Activated CD4-positive, alpha-beta T cell treated with anti-CD3 and anti-CD28 coated beads, Interleukin-2, amount 10 ng/mL, durations not matched to agents 24 days and 14 days (primary cell): ENCODE results near the gene GABBR2. TPM values are rescaled to one million over a fixed set of nuclear protein-coding genes. Genes with fewer than 3 reads are reported as not detected.

Experiments
- DNase-seq: peaks from one replicate; pipeline ENCODE4 v3.0.0; 2022
- H3K27ac Mint-ChIP-seq: one replicate; pipeline ENCODE4 v1.8.0; 2022; ENCODE audit warnings: mild to moderate bottlenecking, mixed read lengths
- H3K27me3 Mint-ChIP-seq: one replicate; pipeline ENCODE4 v1.8.0; 2022; ENCODE audit warnings: mixed read lengths
- H3K36me3 Mint-ChIP-seq: one replicate; pipeline ENCODE4 v1.8.0; 2022; ENCODE audit warnings: low read depth, mild to moderate bottlenecking, mixed read lengths
- H3K4me1 Mint-ChIP-seq: one replicate; pipeline ENCODE4 v1.8.0; 2021; ENCODE audit warnings: mixed read lengths
- H3K4me3 Mint-ChIP-seq: one replicate; pipeline ENCODE4 v1.8.0; 2022; ENCODE audit warnings: mild to moderate bottlenecking, moderate library complexity, mixed read lengths
- H3K9me3 Mint-ChIP-seq: one replicate; pipeline ENCODE4 v1.8.0; 2021; ENCODE audit warnings: mixed read lengths
- intact Hi-C: fragments of 100-400 bp; cut with micrococcal nuclease; formaldehyde crosslinking; loops from one replicate; pipeline ENCODE4 v1.15.1; 2023
- total RNA-seq: library from RNA; stranded (reverse); gene quantifications from 2 replicates; pipeline ENCODE4 v1.2.3, GENCODE V29; 2022

Gene GABBR2
- total RNA-seq, 1 donor from 2014 or later = not detected

DNA sequence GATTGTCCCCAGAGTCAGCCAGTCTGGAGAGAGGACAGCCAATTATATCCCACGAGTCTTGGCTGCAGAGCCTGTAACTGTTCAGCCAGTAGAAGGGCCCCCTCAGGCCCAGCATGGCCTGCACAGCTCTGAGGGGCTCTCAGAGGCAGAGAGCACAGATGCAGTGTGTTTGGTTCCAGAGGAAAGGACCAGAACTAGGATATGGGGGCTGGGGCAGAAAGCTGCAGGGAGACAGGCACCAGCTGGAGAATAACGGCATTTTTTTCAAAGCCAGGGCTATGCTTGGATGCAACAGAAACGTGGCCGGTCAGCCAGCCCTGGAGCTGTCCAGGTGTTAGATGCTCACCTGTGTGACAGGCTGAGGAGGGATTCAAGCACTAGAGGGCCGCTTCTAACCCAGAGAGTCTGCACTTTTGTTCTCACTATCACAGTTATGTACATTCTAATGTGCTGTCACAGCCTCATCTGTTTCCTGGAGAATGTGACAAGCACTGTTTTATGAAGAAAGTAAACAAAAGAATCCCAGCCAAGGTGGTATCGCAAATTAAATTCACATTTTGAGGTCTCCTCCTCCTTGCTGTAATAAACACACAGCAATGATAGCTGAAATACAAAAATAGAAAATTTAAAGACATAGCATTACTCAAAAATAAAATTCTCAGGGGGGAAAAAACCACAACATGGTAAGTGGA lies 96.5 kb downstream of the GABBR2 start:
- intact Hi-C loops = no loop called here
- no peak overlapping the region for H3K4me3 Mint-ChIP-seq
- H3K27ac Mint-ChIP-seq = no peak overlapping the region
- H3K4me1 Mint-ChIP-seq = no peaks in the 10 kb centered on the region
- H3K36me3 Mint-ChIP-seq = no peaks in the 10 kb centered on the region
- no peak for DNase-seq
- peaks cover 13% of the 10 kb centered on the region for H3K27me3 Mint-ChIP-seq
- H3K9me3 Mint-ChIP-seq = no peaks in the 10 kb centered on the region

DNA sequence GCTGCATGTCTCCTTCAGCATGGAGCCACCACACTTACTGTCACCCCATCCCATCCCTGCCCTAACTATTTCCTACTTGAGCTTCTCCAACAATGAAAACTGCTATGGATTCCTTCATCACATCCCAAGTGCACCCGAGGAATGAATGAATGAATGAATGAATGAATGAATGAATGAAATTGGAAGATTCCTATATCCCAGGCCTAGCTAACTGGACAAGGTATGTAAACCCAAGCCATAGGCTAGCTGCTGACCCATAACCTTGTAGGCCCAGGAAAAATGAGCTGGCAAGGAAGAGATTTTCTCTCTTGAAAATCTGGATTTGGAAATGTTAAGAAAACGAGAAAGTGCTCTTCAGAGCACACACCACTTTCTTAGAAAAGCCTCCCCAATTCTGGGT lies 97.4 kb downstream of the GABBR2 start:
- H3K4me1 Mint-ChIP-seq = no peaks in the 10 kb centered on the region
- H3K4me3 Mint-ChIP-seq = no peak overlapping the region
- H3K36me3 Mint-ChIP-seq = no peaks in the 10 kb centered on the region
- H3K27ac Mint-ChIP-seq = no peak overlapping the region
- intact Hi-C loops = no loop called here
- H3K27me3 Mint-ChIP-seq = peaks cover 10% of the 10 kb centered on the region
- H3K9me3 Mint-ChIP-seq = no peaks in the 10 kb centered on the region
- DNase-seq = no peak

DNA sequence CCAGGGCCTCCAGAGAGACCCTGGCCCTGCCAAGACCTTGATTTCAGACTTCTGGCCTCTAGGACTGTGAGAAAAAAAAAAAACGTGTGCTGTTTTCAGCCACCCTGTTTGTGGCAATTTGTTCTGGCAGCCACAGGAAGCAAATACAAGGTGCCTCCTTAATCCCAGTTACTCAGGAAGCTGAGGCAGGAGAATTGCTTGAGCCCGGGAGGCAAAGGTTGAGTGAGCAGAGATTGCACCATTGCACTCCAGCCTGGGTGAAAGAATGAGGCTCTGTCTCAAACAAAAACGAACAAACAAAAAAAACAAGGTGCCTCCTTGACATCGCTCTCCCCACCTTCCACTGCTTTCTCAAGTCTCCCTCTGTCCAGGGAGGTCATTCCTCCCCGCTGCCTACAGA lies 98.0 kb downstream of the GABBR2 start:
- intact Hi-C loops = no loop called here
- Mint-ChIP-seq H3K4me3 (no peak overlapping the region), H3K27me3 (peaks cover 10% of the 10 kb centered on the region), H3K9me3 (no peaks in the 10 kb centered on the region), H3K36me3 (no peaks in the 10 kb centered on the region), H3K4me1 (no peaks in the 10 kb centered on the region), H3K27ac (no peak overlapping the region)
- no peak for DNase-seq

DNA sequence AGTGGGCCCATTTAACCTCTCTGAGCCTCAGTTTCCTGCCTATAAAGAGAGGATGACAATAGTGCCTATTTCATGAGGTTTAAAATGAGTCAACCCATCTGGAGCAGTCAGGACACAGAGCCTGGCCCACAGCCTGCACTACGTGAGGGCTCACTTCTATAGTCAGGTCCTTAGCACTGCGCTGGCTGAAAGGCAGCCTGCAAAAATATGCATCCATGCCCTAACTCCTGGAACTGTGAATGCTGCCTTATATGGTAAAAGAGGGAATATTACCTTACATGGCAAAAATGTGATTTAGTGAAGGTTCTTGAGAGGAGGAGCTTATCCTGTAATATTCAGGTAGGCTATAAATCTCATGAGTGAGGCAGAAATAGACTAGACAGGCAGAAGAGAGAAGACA lies 98.5 kb downstream of the GABBR2 start:
- Mint-ChIP-seq H3K9me3 (no peaks in the 10 kb centered on the region), H3K36me3 (no peaks in the 10 kb centered on the region), H3K4me1 (no peaks in the 10 kb centered on the region), H3K27ac (no peak overlapping the region), H3K4me3 (no peak overlapping the region), H3K27me3 (peaks cover 10% of the 10 kb centered on the region)
- no peak for DNase-seq
- intact Hi-C loops = no loop called here

DNA sequence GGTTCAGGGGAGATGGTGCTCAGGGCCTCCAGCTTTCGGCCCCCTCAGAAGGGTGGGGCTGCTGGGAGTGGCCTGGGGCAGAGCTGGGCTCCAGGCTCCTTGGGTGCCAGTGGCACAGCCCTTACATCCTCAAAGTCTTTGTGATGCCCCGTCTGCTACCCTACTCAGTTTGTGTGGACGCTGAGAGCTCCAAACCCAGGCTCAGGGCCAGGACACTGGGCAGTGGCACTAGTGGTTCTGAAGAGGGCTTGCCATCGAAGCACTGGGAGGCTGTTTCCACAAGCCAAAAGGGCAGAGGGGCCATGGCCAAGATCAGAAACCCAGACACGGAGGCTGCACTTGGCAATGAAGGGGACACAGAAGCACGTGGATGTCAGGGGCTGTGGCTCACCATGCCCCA lies 99.1 kb downstream of the GABBR2 start:
- intact Hi-C loops = no loop called here
- no peak overlapping the region for H3K27ac Mint-ChIP-seq
- no peaks in the 10 kb centered on the region for H3K4me1 Mint-ChIP-seq
- H3K4me3 Mint-ChIP-seq = no peak overlapping the region
- H3K9me3 Mint-ChIP-seq = no peaks in the 10 kb centered on the region
- peaks cover 10% of the 10 kb centered on the region for H3K27me3 Mint-ChIP-seq
- no peaks in the 10 kb centered on the region for H3K36me3 Mint-ChIP-seq
- DNase-seq = no peak

DNA sequence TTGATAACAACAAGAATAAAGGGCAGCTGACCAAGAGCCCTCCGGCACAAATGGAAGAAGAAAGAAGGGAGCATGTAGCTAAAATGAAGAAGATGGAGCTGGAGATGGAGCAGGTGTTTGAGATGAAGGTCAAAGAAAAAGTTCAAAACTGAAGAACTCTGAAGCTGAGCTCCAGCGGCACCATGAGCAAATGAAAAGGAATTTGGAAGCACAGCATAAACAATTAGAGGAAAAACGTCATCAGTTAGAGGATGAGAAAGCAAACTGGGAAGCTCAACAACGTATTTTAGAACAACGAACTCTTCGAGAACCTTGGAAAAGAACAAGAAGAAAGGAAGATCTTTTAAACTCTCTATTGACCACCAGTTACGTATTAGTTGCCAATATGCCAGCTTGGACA lies 100.9 kb downstream of the GABBR2 start:
- peaks cover 12% of the 10 kb centered on the region for H3K27me3 Mint-ChIP-seq
- H3K9me3 Mint-ChIP-seq = no peaks in the 10 kb centered on the region
- intact Hi-C loops = no loop called here
- H3K27ac Mint-ChIP-seq = no peak overlapping the region
- no peak for DNase-seq
- H3K4me1 Mint-ChIP-seq = no peaks in the 10 kb centered on the region
- no peak overlapping the region for H3K4me3 Mint-ChIP-seq
- H3K36me3 Mint-ChIP-seq = no peaks in the 10 kb centered on the region

DNA sequence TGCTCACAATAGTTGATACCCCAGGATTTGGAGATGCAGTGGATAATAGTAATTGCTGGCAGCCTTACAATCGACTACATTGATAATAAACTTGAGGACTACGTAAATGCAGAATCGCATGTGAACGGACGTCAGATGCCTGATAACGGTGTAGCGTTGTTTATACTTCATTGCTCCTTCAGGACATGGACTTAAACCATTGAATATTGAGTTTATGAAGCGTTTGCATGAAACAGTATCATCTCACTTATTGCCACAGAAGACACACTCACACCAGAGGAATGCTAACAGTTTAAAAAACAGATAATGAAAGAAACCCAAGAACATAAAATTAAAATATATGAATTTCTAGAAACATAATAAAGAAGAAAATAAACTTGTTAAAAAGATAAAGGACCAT lies 101.6 kb downstream of the GABBR2 start:
- Mint-ChIP-seq H3K4me3 (no peak overlapping the region), H3K9me3 (no peaks in the 10 kb centered on the region), H3K36me3 (no peaks in the 10 kb centered on the region), H3K27ac (no peak overlapping the region), H3K27me3 (peaks cover 10% of the 10 kb centered on the region), H3K4me1 (no peaks in the 10 kb centered on the region)
- DNase-seq = no peak
- intact Hi-C loops = no loop called here

DNA sequence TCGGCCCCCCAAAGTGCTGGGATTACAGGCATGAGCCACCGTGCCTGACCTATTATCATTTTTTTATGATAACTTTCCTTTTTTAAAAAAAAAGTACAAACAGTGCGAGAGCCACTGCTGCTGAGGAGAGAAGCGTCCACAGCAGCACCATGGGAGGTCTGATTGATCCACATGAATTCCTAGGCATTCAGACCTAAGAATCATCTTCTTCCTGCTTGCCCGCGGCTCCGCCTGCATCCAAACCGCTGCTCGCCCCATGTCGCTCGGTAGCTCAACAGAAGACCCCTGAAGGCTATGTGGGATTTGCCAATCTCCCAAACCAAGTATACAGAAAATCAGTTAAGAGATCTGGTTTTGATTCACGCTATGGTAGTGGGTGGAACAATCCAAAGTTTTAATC lies 102.0 kb downstream of the GABBR2 start:
- Mint-ChIP-seq H3K36me3 (no peaks in the 10 kb centered on the region), H3K27ac (no peak overlapping the region), H3K9me3 (no peaks in the 10 kb centered on the region), H3K4me3 (no peak overlapping the region), H3K27me3 (peaks cover 10% of the 10 kb centered on the region), H3K4me1 (no peaks in the 10 kb centered on the region)
- no peak for DNase-seq
- intact Hi-C loops = no loop called here

DNA sequence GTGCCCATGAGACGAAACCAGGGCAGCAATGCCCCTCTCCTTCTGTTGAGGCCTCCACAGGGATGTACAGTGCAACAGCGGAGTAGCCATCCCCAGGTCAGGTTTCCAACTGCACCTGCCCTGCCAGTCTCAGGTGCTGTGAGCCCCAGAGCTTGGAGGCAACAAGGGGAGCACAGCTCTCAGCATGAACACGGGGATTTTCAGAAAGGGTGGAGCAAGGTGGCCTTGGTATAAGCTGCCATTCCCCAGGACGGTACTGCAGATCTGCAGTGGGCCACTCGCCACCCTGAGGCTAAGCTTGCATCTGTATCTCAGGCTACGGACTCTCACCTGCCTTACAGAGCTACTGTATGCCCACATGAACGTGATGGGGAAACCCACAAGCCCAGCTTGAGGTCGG lies 103.6 kb downstream of the GABBR2 start:
- intact Hi-C loops = no loop called here
- Mint-ChIP-seq H3K27me3 (peaks cover 10% of the 10 kb centered on the region), H3K4me3 (no peak overlapping the region), H3K9me3 (no peaks in the 10 kb centered on the region), H3K4me1 (no peaks in the 10 kb centered on the region), H3K27ac (no peak overlapping the region), H3K36me3 (no peaks in the 10 kb centered on the region)
- no peak for DNase-seq

DNA sequence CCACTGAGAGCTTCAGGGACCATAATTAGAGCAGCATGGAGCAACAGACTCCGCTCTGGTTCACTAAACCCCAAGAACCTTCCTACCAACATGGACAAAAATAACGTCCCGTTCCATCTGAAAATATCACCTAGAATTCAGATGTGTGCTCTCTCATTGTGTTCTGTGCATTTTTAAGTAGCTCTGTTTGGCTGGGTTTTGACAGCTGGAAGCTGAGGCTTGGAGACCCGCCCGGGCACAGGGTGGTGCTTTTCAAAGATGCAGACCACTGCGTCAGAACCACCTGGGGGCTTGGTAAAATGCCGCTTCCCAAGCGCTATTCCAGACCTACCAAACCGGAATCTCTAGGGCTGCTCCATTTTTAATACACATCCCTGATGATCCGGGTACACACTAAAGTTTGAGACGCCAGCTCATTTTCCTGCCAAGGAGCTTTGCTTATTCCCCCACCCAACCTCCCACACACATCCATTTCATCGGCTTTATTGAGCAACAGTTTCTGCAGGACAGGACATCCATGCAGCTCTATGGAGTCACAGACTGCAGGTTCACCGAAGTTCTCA lies 104.8 kb downstream of the GABBR2 start:
- intact Hi-C loops = no loop called here
- DNase-seq = no peak
- H3K4me1 Mint-ChIP-seq = no peaks in the 10 kb centered on the region
- no peak overlapping the region for H3K27ac Mint-ChIP-seq
- H3K4me3 Mint-ChIP-seq = no peak overlapping the region
- no peaks in the 10 kb centered on the region for H3K36me3 Mint-ChIP-seq
- no peaks in the 10 kb centered on the region for H3K9me3 Mint-ChIP-seq
- H3K27me3 Mint-ChIP-seq = peaks cover 10% of the 10 kb centered on the region

DNA sequence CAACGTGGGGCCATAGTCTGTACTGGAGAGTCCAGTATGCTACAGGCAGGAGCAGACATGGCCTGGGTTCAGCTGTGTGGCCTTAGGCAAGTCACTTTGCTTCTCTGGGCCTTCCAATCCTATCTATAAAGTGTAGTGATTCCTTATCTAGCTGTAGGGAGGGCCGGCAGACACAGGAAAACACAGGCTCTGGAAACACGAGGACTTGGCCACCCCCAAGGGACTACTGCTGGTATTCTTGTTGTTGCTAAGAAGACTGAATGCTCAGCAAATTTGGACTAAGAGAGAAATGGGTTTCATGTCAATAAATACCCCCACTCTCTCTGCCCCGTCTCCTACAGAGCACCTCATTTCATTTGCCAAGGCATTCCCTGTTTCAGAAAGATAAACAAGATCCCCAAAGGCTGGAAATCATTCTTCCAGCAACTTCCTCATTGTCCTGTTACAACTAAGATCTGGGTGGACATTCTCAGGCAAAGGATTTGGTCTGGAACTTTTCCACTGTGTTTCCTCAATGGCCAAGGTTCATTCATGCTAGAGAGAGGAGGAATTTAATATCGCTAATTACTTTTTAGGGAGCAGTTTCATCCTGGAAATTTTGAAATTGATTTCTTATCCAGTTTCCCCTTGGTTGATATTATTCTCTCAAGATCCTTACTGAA lies 105.8 kb downstream of the GABBR2 start:
- no peak for DNase-seq
- Mint-ChIP-seq H3K4me3 (no peak overlapping the region), H3K9me3 (no peaks in the 10 kb centered on the region), H3K27ac (no peak overlapping the region), H3K36me3 (no peaks in the 10 kb centered on the region), H3K27me3 (peaks cover 10% of the 10 kb centered on the region), H3K4me1 (no peaks in the 10 kb centered on the region)
- intact Hi-C loops = no loop called here

DNA sequence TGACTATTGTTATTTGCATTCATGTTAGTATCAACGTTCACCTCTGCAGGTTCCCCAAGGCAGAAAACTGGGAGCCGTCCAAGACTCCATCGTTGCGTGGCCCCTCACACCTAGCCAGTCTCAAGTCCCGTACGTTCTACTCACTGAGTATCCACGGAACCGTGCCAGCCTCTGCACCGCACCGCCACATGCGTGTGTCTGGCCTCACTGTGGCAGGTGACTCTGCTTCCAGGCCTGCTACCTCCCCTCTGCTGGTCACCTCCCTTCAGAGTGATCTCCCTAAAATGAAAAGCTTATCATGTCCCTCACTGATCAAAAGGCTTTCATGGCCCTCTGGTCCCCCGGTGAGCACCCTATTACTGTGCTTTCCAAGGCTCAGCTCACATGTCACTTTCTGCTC lies 108.1 kb downstream of the GABBR2 start:
- no peak for DNase-seq
- Mint-ChIP-seq H3K4me1 (no peaks in the 10 kb centered on the region), H3K9me3 (no peaks in the 10 kb centered on the region), H3K4me3 (no peak overlapping the region), H3K27ac (no peak overlapping the region), H3K27me3 (peaks cover 5% of the 10 kb centered on the region), H3K36me3 (no peaks in the 10 kb centered on the region)
- intact Hi-C loops = no loop called here

DNA sequence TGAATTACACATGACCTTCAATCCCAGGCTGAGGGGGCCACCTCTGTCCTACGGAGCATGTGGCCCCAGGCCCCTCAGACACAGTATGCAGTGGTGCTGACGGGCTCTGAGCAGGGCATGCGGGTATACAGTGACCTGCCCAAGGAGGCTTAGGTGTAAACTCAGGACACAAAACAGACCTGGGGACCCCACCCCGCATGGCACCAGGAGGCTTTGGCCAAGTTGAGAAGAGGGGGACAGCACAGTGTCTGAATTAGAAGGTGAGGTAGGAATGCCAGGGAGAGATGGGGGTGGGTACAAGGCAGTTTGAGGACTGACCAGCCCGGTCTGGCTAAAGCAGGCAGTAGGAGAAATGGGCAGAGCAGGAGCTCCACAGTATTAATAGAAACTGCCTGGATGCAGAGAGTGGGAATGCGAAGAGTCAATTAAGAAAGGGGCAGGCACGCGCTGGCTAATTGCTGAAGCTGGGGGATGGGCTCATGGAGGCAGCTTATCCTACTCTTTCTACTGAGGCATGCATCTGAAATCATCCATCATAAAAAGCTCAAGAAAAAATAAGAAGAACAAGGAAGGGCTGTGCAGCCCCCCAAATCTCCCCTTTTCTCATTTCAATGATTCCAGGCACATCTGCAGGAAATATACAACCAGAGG lies 109.0 kb downstream of the GABBR2 start:
- Mint-ChIP-seq H3K4me3 (no peak overlapping the region), H3K4me1 (no peaks in the 10 kb centered on the region), H3K36me3 (no peaks in the 10 kb centered on the region), H3K27ac (no peak overlapping the region), H3K9me3 (no peaks in the 10 kb centered on the region), H3K27me3 (peaks cover 5% of the 10 kb centered on the region)
- intact Hi-C loops = no loop called here
- no peak for DNase-seq

DNA sequence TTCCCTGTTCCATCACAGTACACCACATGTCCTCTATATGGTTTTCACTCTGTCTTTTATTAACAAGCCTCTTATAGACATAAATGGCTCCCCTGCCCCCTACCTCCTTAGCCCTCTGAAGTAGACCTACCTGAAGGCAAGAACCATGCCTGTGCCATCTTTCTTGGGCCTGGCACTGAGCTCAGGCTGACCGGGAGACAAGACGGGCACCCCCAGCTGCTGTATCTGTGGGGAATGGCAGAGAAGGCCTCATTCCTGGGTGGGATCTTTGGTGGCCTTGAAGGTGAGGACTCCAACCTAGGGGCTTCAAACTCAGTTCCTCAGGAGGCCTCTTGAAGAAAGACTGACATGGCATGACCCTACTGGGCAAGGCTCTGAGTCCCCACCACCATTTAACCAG lies 109.9 kb downstream of the GABBR2 start:
- Mint-ChIP-seq H3K36me3 (no peaks in the 10 kb centered on the region), H3K4me3 (no peak overlapping the region), H3K4me1 (no peaks in the 10 kb centered on the region), H3K27ac (no peak overlapping the region), H3K9me3 (no peaks in the 10 kb centered on the region), H3K27me3 (peaks cover 5% of the 10 kb centered on the region)
- intact Hi-C loops = no loop called here
- DNase-seq = no peak
